ENCODE data around the gene XCR1. TPM values are rescaled to one million over a fixed set of nuclear protein-coding genes. Genes with fewer than 3 reads are reported as not detected.
"Not testable (repeated sequence)": the region's sequence is repeated elsewhere in the genome, so short reads cannot be mapped to it uniquely, and the experiment has no call there.

Gene XCR1
- total RNA-seq, 2 experiments from 2014 or later, result not detected

DNA sequence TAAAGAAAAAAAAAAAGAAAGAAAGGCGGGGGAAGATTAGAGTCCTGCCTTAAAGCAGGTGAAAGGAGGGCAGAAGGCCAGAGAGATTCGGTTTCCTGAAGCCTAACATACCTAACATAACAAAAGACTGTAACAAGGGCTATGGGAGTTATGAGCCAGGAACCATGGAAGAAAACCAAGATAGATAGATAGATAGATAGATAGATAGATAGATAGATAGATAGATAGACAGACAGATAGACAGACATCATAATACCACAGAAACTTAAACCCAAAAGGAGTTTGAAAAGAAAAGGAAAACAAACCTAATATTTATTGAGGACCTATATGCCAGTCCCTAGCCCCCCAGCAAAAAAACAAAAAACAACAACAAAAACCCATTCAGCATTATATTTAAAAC is 29.3 kb downstream of the XCR1 start:
- no peak for DNase-seq
- Mint-ChIP-seq H3K9me3 (ENCODE audit: insufficient read depth) (peaks cover 3% of the 10 kb centered on the region), H3K27ac (no peak overlapping the region), H3K4me3 (no peak overlapping the region), H3K4me1 (ENCODE audit: low read depth) (peaks cover 38% of the 10 kb centered on the region), H3K36me3 (ENCODE audit: low read depth) (peaks cover 12% of the 10 kb centered on the region), H3K27me3 (ENCODE audit: low read depth) (peaks cover 4% of the 10 kb centered on the region)
- CTCF ChIA-PET, result interaction anchor here (0.7 to 2.1 kb wide), 3 partner anchors 39 to 210 kb away, joined by 3 to 5 read pairs (median 3); partner anchors contain the start of gene CCR1
- no peak for ATAC-seq
- POLR2A ChIA-PET, result no interaction called here

DNA sequence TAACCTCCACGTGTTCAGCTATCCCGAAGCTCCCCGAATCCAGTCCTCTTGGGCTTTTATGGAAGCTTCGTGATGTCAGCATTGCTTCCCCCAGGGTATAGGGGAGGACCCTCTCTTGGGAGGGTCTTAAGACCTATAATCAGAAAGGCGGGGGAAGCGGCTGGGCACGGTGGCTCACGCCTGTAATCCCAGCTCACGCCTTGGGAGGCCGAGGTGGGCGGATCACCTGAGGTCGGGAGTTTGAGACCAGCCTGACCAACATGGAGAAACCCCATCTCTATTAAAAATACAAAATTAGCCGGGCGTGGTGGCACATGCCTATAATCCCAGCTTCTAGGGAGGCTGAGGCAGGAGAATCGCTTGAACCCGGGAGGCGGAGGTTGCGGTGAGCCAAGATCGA is 29.8 kb downstream of the XCR1 start:
- Mint-ChIP-seq H3K4me1 (ENCODE audit: low read depth) (peaks cover 42% of the 10 kb centered on the region), H3K36me3 (ENCODE audit: low read depth) (peaks cover 16% of the 10 kb centered on the region)
- DNase-seq; H3K4me3 Mint-ChIP-seq; POLR2A ChIA-PET; H3K27me3 Mint-ChIP-seq (ENCODE audit: low read depth); H3K27ac Mint-ChIP-seq; H3K9me3 Mint-ChIP-seq (ENCODE audit: insufficient read depth); ATAC-seq: not testable (repeated sequence)
- CTCF ChIA-PET, result interaction anchor here (2.1 kb wide), 1 partner anchor 80 kb away, joined by 5 read pairs; no protein-coding TSS in a partner anchor

DNA sequence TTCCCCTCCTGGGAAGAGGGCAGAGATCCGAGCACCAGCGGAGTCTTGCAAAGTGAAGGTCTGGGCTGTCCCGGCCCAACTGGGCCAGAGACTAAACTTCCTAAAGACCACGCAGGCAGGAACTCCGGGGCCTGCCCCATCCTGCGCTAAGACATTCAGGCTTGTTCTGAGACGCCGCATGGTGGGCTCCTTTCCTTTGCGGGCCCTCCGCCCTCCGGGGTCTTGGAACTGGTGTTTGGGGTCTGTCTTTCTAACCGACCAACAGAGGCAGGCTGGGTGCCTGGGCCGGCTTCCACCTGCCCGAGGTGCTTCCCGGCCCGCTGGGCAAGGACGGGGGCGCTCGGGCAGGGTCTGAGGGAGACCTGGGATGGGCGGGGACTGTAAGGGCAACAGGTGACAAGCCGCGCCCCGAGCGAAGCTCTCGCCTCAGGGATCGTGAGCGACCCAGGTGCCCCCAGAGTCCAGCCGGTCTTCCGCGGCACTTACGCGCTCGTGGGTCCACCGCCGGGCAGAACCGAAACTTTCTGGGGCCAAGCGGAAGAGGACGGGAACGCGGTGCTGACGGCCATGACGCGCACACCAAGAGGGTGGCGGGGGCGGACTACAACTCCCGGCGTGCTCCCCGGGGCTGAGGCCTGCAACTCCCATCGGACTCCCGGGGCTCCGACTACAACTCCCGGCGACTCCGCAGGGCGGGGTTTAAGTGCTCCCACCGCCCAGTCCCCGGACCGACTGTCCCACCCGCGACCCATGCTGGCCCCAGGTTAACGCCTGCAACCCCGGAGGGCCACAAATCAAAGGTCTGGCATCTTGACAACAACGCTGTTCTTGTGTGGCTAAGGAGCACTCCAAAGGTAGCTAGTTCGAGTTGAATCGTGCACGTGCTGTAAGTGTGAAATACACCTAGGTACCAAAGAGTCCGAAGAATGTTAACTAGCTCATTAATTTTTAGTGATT is 31.8 kb downstream of the XCR1 start, which contains the start of gene FYCO1:
Gene FYCO1, minus strand, starts transcription at position 589 of the 957 bp plus-strand sequence. CDS start 10,914 bp downstream, outside the sequence.
- ChIA-PET POLR2A (interaction anchor here (0.6 to 3.7 kb wide), 11 partner anchors 11 to 305 kb away, joined by 3 to 31 read pairs (median 5); partner anchors contain the start of gene CXCR6), CTCF (interaction anchor here (0.6 to 5.2 kb wide), 9 partner anchors 14 to 86 kb away, joined by 3 to 29 read pairs (median 18); no protein-coding TSS in a partner anchor)
- DNase-seq (peak; percentile 94), ATAC-seq (peak; percentile 83)
- peaks cover 29% of the 10 kb centered on the region for H3K36me3 Mint-ChIP-seq (ENCODE audit: low read depth)
- H3K4me1 Mint-ChIP-seq (ENCODE audit: low read depth), result peaks cover 62% of the 10 kb centered on the region
- H3K4me3 Mint-ChIP-seq, result peak within 1 kb of the TSS; percentile 87
- peaks cover 4% of the 10 kb centered on the region for H3K27me3 Mint-ChIP-seq (ENCODE audit: low read depth)
- peaks cover 3% of the 10 kb centered on the region for H3K9me3 Mint-ChIP-seq (ENCODE audit: insufficient read depth)
- H3K27ac Mint-ChIP-seq, result peak within 1 kb of the TSS; percentile 92

DNA sequence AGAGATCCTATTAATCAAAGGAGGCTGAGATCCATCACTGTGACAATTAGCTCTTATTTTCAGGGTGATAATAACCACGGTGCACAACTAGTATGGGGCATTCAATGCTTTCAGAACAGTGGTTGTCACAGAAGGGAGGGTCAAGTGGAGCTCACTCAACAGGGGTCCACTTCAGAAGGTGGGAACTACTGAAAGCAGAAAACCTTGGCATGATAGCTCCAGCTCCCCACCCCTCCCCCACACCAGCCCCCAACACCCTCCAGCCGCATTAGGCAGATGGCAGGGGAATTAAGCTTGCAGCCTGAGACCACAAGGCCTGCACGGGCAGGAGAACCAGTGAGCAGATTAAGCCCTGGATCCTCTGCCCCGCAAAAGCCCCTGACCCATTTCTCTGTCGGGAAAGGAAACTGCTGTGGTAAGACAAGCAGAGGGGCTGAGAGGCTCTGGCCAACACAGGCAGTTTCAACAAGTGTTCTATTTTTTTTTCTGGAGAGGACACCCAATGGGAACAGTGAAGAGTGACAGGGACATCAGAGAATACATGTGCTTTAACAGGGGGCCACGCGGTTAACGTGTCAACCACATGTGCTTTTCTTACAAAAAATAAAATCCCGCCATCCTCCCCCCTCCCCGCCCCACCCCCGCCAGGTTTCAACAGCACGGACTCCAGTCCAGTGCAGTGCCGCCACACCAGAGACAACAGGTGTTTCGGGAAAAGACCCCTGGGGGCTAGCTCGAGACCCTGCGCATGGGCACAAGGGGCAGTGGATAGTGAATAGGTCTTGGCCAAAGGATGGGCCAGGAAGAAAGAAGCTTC is 32.7 kb downstream of the XCR1 start:
- ChIA-PET CTCF (interaction anchor here (0.9 to 5.2 kb wide), 15 partner anchors 13 to 374 kb away, joined by 3 to 29 read pairs (median 8); partner anchors contain the start of gene CXCR6), POLR2A (interaction anchor here (0.6 to 3.7 kb wide), 14 partner anchors 10 to 305 kb away, joined by 3 to 31 read pairs (median 6); partner anchors contain the start of gene CXCR6)
- peak overlapping the region; percentile 92 for H3K27ac Mint-ChIP-seq
- peaks cover 1% of the 10 kb centered on the region for H3K27me3 Mint-ChIP-seq (ENCODE audit: low read depth)
- peak; percentile 84 for DNase-seq
- H3K4me3 Mint-ChIP-seq, result peak overlapping the region; percentile 87
- H3K4me1 Mint-ChIP-seq (ENCODE audit: low read depth), result peaks cover 69% of the 10 kb centered on the region
- peaks cover 3% of the 10 kb centered on the region for H3K9me3 Mint-ChIP-seq (ENCODE audit: insufficient read depth)
- ATAC-seq, result peak; percentile 51
- H3K36me3 Mint-ChIP-seq (ENCODE audit: low read depth), result peaks cover 35% of the 10 kb centered on the region

DNA sequence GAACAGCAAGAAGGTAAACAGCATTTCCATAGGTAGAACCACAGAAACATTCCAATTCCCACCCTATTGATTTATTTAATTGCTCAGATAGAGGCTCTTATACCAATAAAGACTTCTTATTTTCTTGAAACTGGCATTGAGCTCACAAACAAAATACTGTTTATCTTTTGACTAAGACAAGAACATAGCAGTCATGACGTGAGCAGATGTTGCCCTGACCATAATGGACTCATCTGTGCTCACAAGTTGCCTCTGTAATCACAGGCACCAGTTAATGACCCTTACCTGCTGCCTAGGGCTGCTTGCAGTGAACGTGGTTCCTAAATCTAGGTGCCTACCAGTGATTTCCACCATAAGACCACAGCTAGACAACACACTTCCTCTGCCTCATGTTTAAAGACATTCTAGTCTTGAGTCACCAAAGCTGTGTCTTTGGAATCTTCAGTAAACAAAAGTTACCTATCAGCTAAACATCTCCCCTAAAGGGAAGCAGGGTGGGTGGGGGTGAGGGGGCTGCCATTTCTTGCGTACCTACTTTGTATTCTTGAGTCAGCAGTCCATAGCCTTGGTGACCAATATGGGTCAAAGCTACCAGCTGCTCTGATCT is 33.8 kb downstream of the XCR1 start:
- no peaks in the 10 kb centered on the region for H3K27me3 Mint-ChIP-seq (ENCODE audit: low read depth)
- DNase-seq, result peak; percentile 54
- ATAC-seq, result peak; percentile 40
- peaks cover 43% of the 10 kb centered on the region for H3K36me3 Mint-ChIP-seq (ENCODE audit: low read depth)
- peaks cover 3% of the 10 kb centered on the region for H3K9me3 Mint-ChIP-seq (ENCODE audit: insufficient read depth)
- peaks cover 75% of the 10 kb centered on the region for H3K4me1 Mint-ChIP-seq (ENCODE audit: low read depth)
- H3K4me3 Mint-ChIP-seq, result peak overlapping the region; percentile 65
- ChIA-PET POLR2A (interaction anchor here (1.5 to 3.7 kb wide), 6 partner anchors 9 to 50 kb away, joined by 6 to 31 read pairs (median 9); partner anchors contain the start of gene CXCR6), CTCF (interaction anchor here (0.9 to 5.2 kb wide), 15 partner anchors 13 to 384 kb away, joined by 3 to 29 read pairs (median 9); partner anchors contain the start of gene CXCR6)
- H3K27ac Mint-ChIP-seq, result peak overlapping the region; percentile 86

DNA sequence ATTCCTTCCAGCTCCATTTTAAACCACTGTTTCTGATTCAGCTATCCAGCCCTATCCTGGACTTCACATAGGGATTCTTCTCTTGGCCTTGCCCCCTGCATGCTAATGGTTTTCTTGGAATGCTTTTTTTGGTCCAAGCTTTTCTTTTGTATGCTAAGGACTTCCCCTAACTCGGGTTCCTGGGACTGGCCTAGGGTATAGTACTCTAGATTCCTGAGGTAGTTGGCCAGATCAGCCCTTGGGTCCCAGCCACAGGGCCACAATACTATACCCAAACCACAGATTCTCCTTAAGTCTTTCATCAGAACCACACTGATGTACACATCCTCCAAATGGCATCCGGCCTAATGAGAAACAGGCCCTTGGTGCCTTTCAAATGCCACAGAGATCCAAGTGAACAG is 34.5 kb downstream of the XCR1 start:
- H3K36me3 Mint-ChIP-seq (ENCODE audit: low read depth), result peaks cover 49% of the 10 kb centered on the region
- H3K4me3 Mint-ChIP-seq, result peak overlapping the region; percentile 59
- H3K27ac Mint-ChIP-seq, result peak overlapping the region; percentile 86
- DNase-seq (peak; percentile 52), ATAC-seq (no peak)
- H3K9me3 Mint-ChIP-seq (ENCODE audit: insufficient read depth), result peaks cover 3% of the 10 kb centered on the region
- POLR2A ChIA-PET, result interaction anchor here (0.7 to 3.1 kb wide), 8 partner anchors 8 to 378 kb away, joined by 3 to 20 read pairs (median 6); partner anchors contain the start of gene CCR5
- H3K27me3 Mint-ChIP-seq (ENCODE audit: low read depth), result no peaks in the 10 kb centered on the region
- peaks cover 81% of the 10 kb centered on the region for H3K4me1 Mint-ChIP-seq (ENCODE audit: low read depth)
- CTCF ChIA-PET, result interaction anchor here (0.9 to 5.2 kb wide), 10 partner anchors 12 to 385 kb away, joined by 3 to 29 read pairs (median 18); no protein-coding TSS in a partner anchor

DNA sequence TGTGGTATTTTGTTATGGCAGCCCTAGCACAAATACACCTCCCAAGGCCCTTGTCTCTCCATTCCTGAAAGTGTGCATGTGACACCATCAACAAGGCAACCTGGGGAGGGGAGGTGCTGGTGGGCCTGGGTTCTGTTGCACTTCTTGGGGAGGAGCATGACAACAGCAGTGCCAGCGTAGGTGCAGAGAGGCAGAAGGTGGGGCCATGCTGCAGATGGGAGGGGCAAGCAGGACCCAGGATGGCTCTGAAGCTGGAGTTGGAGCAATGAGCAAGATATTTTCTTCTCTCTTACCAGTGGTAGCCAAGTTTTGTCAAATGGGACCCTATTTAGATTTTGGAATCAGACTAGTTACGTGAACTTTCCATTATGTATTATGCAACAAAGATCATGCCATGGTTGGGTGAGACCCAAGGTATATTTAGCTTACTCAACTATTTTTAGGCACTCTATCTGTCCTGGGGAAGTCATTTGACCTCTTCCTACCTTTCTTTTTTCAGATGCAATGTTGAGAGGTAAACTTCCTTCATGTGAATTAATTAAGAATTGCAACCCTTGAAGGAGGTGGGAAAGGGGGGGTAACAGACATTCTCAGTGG is 35.1 kb downstream of the XCR1 start:
- peak overlapping the region; percentile 86 for H3K27ac Mint-ChIP-seq
- CTCF ChIA-PET, result interaction anchor here (0.9 to 5.2 kb wide), 8 partner anchors 12 to 386 kb away, joined by 3 to 29 read pairs (median 18); no protein-coding TSS in a partner anchor
- POLR2A ChIA-PET, result interaction anchor here (0.7 to 1.1 kb wide), 4 partner anchors 15 to 378 kb away, joined by 3 to 5 read pairs (median 4); partner anchors contain the start of gene CCR5

DNA sequence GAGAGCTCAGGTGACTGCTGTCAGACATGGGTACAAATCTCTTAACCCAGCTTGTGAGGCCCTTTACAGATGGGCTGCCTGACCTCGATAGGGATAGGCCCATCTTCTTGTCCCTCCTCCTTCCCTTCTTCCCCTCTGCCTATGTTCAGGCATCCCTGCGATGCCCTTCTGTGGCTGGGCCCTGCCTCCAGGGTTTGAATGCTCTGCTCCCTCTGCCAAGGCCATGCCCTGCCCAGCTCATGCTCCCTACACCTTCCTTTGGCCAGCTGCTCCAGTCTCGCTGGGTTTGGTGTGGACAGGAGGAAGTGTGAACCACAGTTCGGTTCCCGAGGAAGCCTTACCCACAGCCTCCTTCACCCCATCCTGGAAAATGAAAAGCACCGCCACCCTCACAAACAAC is 35.9 kb downstream of the XCR1 start:
- H3K9me3 Mint-ChIP-seq (ENCODE audit: insufficient read depth), result peaks cover under 1% of the 10 kb centered on the region
- peaks cover 86% of the 10 kb centered on the region for H3K4me1 Mint-ChIP-seq (ENCODE audit: low read depth)
- peak overlapping the region; percentile 20 for H3K4me3 Mint-ChIP-seq
- H3K27ac Mint-ChIP-seq, result peak overlapping the region; percentile 86
- H3K27me3 Mint-ChIP-seq (ENCODE audit: low read depth), result no peaks in the 10 kb centered on the region
- POLR2A ChIA-PET, result no interaction called here
- H3K36me3 Mint-ChIP-seq (ENCODE audit: low read depth), result peaks cover 60% of the 10 kb centered on the region
- DNase-seq, result no peak
- ATAC-seq, result no peak
- CTCF ChIA-PET, result interaction anchor here (1.1 kb wide), 1 partner anchor 17 kb away, joined by 5 read pairs; no protein-coding TSS in a partner anchor

More for the DNA sequence above, 35.1 kb downstream of the XCR1 start:
- Mint-ChIP-seq H3K36me3 (ENCODE audit: low read depth) (peaks cover 54% of the 10 kb centered on the region), H3K4me3 (peak overlapping the region; percentile 59), H3K27me3 (ENCODE audit: low read depth) (no peaks in the 10 kb centered on the region), H3K4me1 (ENCODE audit: low read depth) (peaks cover 86% of the 10 kb centered on the region), H3K9me3 (ENCODE audit: insufficient read depth) (peaks cover 3% of the 10 kb centered on the region)
- DNase-seq, result no peak
- no peak for ATAC-seq

DNA sequence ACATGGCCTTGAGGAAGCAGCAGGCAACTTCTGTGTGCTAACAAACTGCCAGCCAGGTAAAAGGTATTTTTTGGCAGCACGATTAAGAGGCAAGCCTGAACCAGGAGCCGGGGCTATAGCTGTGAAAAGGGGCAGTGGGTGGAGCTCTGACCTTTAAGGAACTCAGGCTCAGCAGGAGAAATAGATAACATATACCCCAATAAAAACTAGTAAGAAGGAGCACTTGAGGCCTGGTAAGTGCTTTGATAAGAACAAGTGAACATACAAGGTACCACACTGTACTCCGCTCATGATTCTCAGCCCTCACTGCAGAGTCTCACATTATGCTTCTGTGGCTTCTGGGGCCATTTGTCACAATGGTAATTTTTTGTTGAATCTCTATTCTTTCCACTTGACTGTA is 37.1 kb downstream of the XCR1 start:
- DNase-seq (no peak), ATAC-seq (no peak)
- Mint-ChIP-seq H3K36me3 (ENCODE audit: low read depth) (peaks cover 69% of the 10 kb centered on the region), H3K27ac (peak overlapping the region; percentile 40), H3K9me3 (ENCODE audit: insufficient read depth) (no peaks in the 10 kb centered on the region), H3K27me3 (ENCODE audit: low read depth) (no peaks in the 10 kb centered on the region), H3K4me1 (ENCODE audit: low read depth) (peaks cover 89% of the 10 kb centered on the region), H3K4me3 (no peak overlapping the region)
- CTCF ChIA-PET, result no interaction called here
- POLR2A ChIA-PET, result no interaction called here

DNA sequence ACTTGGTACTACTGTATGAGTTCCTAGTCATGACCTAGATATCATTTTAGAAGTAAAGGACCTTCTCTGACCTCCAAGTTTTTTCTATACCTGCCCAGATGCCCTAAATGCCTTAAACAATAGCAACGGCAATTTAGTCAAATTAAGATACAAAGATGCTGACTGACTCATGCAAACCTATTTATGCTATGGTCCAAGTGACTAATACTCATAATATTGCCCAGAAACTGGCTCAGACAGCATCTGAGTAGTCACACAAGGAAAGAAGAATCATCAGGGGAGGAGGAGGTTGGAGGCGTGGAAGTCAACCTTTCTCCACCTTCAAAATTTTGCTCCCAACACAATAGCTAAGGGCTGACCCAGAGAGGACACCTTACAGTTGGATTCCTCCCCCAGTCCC is 38.5 kb downstream of the XCR1 start:
- Mint-ChIP-seq H3K4me1 (ENCODE audit: low read depth) (peaks cover 95% of the 10 kb centered on the region), H3K27me3 (ENCODE audit: low read depth) (no peaks in the 10 kb centered on the region), H3K4me3 (no peak overlapping the region), H3K36me3 (ENCODE audit: low read depth) (peaks cover 82% of the 10 kb centered on the region), H3K27ac (no peak overlapping the region), H3K9me3 (ENCODE audit: insufficient read depth) (no peaks in the 10 kb centered on the region)
- ChIA-PET POLR2A (no interaction called here), CTCF (interaction anchor here (0.6 kb wide), 1 partner anchor 94 kb away, joined by 4 read pairs; no protein-coding TSS in a partner anchor)
- no peak for DNase-seq
- no peak for ATAC-seq

All from activated CD8-positive, alpha-beta T cell treated with anti-CD3 and anti-CD28 coated beads, Interleukin-2, amount 10 ng/mL, durations not matched to agents 7 days and 5 days (primary cell).